Psoas muscle (tissue), 8 donors: ENCODE measurements around the gene LACTBL1. TPM values are rescaled to one million over a fixed set of nuclear protein-coding genes. Genes with fewer than 3 reads are reported as not detected.

ENCODE experiments used
- ATAC-seq, 4 donors: fragments of 200-7000 bp; cut with Tn5 transposase; one replicate each; pipeline ENCODE4 v1.9.1; 2020; ENCODE audit warnings: moderate library complexity in 3 of 4, mild to moderate bottlenecking in 2 of 4
- DNase-seq, 2 donors: peaks; one replicate each; pipeline ENCODE4 v3.0.0-alpha.2; 2020
- H3K27ac ChIP-seq: fragments of 200-600 bp; one replicate; pipeline ENCODE4 v1.8.0; 2022
- H3K27me3 ChIP-seq, 3 donors: fragments of 200-600 bp in 1 of 3; one replicate each; pipeline versions ENCODE4 v1.6.1 to v1.8.0; 2013 to 2022; ENCODE audit warnings: low read length in 2 of 3, mild to moderate bottlenecking in 2 of 3, moderate library complexity in 1 of 3; ENCODE audit not compliant: insufficient read depth in 3 of 3
- H3K36me3 ChIP-seq, 2 donors: fragments of 200-600 bp in 1 of 2; one replicate each; pipeline versions ENCODE4 v1.6.1 to v1.8.0; 2013 to 2022; ENCODE audit warnings: low read depth in 1 of 2, mild to moderate bottlenecking in 1 of 2, moderate library complexity in 1 of 2; ENCODE audit not compliant: insufficient read depth in 1 of 2
- H3K4me1 ChIP-seq: fragments of 200-600 bp; one replicate; pipeline ENCODE4 v1.8.0; 2022
- H3K4me3 ChIP-seq: fragments of 200-600 bp; one replicate; pipeline ENCODE4 v1.8.0; 2022; ENCODE audit warnings: mild to moderate bottlenecking
- H3K9me3 ChIP-seq: fragments of 200-600 bp; one replicate; pipeline ENCODE4 v1.8.0; 2022
- WGBS, 3 donors: extraction: QIAGEN DNeasy Blood & Tissue Kit; methylation state at CpG; one replicate each; pipeline versions ENCODE4 v1.1.6 to v1.1.7; 2013; 5-methylcytosine and 5-hydroxymethylcytosine counted together
- intact Hi-C, 2 donors: fragments of 100-400 bp; cut with DNase I; formaldehyde crosslinking; loops; one replicate each; pipeline versions ENCODE4 v1.11.0 to v1.14.2; 2022
- long read RNA-seq, 2 donors: library from polyadenylated mRNA; unstranded; transcript quantifications; one replicate each; pipeline ENCODE4 v2.0.0, GENCODE V29; 2021
- polyA plus RNA-seq, 3 donors: library from polyadenylated mRNA; stranded (reverse); fragments of 200-250 nt; gene quantifications; one replicate each; pipeline ENCODE4 v1.2.3, GENCODE V29; 2013
- total RNA-seq, 4 donors: library from RNA; stranded (reverse); fragmentation: NEBNext Ultra II Directional in 2 of 4; extraction: Animal tissue kit (Norgen Biotek cat#: 25700) in 2 of 4; gene quantifications; one replicate each; pipeline versions ENCODE4 v1.2.1 to v1.2.4, GENCODE V29; 2021 to 2023
- TF ChIP-seq, protein P1 (sequence below): fragments of 200-600 bp; IDR thresholded peaks from one replicate; pipeline ENCODE4 v1.8.0; 2022; ENCODE audit warnings: antibody characterized with exemption
- donor health status: healthy with polysubstance abuse.
- donor health status: DM: no; HTN: no; CAD: no; lungs with moderate emphysema.
- donor health status: Bipolar disorder and iron deficiency.
- donor health status: healthy.
- donor health status: DM: yes; HTN: yes; CAD: no.
- donor health status: DM: no; HTN: no; CAD: no.
- donor health status: DM: no; HTN: no; CAD: no.
- donor health status: DM: yes; HTN: yes; CAD: no.

The LACTBL1 gene, protein sequence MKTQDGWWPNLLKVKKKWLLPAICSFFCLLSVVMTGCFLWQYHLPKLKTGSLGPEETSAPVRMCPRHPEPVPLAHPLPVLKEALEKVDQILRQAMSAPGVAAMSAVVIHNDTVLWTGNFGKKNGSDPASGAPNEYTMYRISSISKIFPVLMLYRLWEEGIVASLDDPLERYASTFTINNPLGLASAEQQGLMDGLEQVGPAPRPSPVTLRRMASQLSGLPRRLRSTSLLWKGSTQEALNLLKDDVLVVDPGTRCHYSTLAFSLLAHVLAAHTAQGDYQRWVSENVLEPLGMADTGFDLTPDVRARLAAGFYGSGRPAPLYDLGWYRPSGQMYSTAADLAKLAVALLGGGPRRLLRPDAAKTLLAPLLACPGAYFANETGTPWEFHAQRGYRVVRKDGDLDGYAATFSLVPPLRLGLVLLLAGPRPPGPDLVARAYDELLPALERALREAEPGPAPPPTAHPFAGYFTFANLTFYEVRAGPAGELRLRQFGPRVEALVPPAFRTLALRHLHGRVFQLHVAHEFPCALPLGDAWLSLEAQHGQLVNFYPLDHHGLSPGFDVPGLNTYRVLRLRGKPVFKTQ
- total RNA-seq, result not detected
- not detected for polyA plus RNA-seq
- long read RNA-seq, donor 1, result 0 reads
- long read RNA-seq, donor 2, result 0 reads

DNA sequence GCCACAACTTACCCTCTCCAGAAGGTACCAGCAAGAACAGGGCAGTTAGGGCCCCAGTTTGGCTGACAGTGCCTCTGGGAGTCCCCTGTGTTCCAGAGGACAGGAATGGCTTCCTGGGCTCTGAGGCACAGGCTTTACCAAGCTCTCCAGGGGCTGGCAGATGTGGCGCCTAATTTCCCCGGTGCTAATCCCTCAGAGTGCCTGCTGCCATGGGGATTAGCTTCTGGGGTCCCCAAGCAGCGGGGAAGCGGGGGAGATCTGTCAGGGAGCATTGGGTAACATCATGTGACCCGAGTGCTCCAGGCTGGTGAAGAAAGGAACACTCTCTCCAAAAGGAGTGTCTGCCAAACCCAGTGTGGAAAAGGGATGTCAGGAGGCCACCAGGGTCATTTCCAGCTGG lies at the start of gene LACTBL1:
TSS of gene LACTBL1 (minus strand) at position 107 of the 400 bp plus-strand sequence. CDS start 550 bp downstream, outside the sequence.
- Histone ChIP-seq H3K9me3 (no peaks in the 10 kb centered on the region), H3K27ac (no peak within 1 kb of the TSS), H3K4me3 (no peak within 1 kb of the TSS), H3K4me1 (no peaks in the 10 kb centered on the region), H3K36me3 (no peaks in the 10 kb centered on the region), H3K27me3 (peaks cover 0 to 66% (median 6%) of the 10 kb centered on the region in 3 donors)
- 18 to 40% (median 24%) methylated on average over 5 of the region's 5 CpGs for WGBS, 3 donors
- TF ChIP-seq, protein P1, sequence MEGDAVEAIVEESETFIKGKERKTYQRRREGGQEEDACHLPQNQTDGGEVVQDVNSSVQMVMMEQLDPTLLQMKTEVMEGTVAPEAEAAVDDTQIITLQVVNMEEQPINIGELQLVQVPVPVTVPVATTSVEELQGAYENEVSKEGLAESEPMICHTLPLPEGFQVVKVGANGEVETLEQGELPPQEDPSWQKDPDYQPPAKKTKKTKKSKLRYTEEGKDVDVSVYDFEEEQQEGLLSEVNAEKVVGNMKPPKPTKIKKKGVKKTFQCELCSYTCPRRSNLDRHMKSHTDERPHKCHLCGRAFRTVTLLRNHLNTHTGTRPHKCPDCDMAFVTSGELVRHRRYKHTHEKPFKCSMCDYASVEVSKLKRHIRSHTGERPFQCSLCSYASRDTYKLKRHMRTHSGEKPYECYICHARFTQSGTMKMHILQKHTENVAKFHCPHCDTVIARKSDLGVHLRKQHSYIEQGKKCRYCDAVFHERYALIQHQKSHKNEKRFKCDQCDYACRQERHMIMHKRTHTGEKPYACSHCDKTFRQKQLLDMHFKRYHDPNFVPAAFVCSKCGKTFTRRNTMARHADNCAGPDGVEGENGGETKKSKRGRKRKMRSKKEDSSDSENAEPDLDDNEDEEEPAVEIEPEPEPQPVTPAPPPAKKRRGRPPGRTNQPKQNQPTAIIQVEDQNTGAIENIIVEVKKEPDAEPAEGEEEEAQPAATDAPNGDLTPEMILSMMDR, result no peak
- ATAC-seq (no peak), DNase-seq (no peak)
- intact Hi-C loops, result loop anchor here in 1 of 2 donors (10.0 kb wide), 2 partner anchors 122 to 302 kb away; no protein-coding TSS in a partner anchor

DNA sequence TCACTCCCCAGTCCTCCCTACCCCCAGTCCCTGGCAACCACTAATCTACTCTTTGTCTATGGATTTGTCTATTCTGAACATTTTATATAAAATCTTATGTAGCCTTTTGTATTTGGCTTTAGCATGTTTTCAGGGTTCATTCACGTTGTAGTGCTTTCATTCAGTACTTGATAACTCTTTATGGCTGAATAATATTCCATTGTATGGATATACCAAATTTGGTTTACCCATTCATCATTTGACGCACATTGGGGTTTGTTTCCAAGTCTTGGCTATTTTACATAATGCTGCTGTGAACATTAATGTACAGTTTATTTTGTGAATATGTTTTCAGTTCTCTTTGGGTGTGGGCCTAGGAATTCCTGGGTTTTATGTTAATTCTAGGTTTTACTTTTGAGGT lies 49.2 kb upstream of the LACTBL1 start:
- TF ChIP-seq, protein P1, result no peak
- no peak for ATAC-seq
- Histone ChIP-seq H3K36me3 (no peaks in the 10 kb centered on the region), H3K4me1 (peaks cover 13% of the 10 kb centered on the region), H3K9me3 (no peaks in the 10 kb centered on the region), H3K4me3 (no peak overlapping the region), H3K27me3 (no peaks in the 10 kb centered on the region), H3K27ac (no peak overlapping the region)
- no peak for DNase-seq
- WGBS, 3 donors, result 93 to 94% (median 93%) methylated on average over 2 of the region's 2 CpGs
- intact Hi-C loops, result no loop called here

DNA sequence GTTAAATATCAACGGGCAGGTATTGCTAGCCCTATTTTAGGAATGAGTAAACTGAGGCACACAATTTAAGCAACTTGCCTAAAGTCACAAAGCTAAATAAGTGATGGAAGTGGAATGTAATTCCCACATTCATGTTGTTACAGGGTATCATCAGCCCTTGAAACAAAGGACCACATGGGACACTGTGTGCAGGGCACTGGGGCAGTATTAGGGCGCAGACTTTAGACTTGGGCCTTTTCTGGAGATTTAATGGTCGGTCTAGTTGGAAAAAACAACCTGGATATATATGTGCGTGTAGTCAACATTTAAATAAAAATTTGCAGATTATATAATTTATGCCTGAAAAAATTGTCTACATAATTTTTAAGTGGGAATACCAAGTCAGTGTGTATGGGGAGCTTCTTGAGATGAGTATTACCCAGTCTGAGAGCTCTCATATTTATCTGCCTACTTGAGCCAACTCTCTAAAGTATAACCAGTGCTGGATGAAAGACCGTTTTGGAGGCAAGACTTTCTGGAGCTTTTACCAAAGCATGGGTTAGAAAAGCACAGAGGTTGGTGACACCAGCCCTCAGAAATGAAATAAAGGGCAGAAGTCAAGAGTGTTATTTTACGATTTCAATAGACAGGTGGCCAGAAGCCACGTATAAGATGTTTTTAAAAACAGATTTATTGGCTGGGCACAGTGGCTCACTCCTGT lies 48.2 kb upstream of the LACTBL1 start:
- H3K9me3 ChIP-seq, result no peaks in the 10 kb centered on the region
- no peaks in the 10 kb centered on the region for H3K27me3 ChIP-seq
- ATAC-seq (no peak), DNase-seq (no peak)
- WGBS, 3 donors, result 33 to 40% (median 39%) methylated on average over 7 of the region's 7 CpGs
- H3K4me1 ChIP-seq, result peaks cover 13% of the 10 kb centered on the region
- TF ChIP-seq, protein P1, result no peak
- H3K36me3 ChIP-seq, result no peaks in the 10 kb centered on the region
- intact Hi-C loops, result no loop called here
- H3K27ac ChIP-seq, result no peak overlapping the region
- H3K4me3 ChIP-seq, result peak overlapping the region; percentile 78

DNA sequence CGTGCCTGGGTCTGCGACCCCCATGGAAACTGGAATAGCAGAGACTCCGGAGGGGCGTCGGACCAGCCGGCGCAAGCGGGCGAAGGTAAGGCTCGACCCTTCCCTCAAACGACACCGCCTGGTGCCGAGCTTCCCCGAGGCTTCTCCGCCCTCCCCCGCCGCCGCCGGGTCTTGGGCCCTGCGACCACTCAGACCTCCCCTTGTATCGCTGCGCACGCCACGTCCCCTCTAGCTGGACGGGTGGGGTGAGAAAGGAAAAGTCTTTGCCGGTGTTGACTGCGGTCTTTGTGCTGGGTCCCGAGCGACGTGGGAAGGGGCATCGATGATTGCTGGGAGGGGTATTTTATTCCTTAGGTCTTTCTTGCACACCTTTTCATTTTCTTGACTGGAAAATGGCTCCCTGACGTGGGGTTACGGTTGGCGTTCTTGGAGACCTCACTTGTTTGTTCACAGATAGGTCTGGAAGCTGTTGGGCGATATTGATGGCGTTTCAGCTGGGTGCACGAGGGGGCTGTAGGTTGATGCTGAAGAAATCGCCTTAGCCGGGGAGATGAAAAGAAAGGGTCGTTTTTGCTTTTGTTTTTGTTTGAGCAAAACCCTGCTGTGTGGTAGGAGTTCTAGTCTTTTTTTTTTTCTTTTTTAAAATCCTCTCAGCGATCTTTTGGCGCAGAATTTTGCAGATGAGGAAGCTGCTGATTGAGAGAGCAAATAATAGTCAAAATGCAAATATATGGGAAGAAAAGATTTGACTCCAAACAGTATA lies 47.4 kb upstream of the LACTBL1 start:
- DNase-seq (peak; percentile 25 to 62), ATAC-seq (peak; percentile 5 to 21 (median 12))
- Histone ChIP-seq H3K27me3 (no peaks in the 10 kb centered on the region), H3K4me3 (peak overlapping the region; percentile 78), H3K4me1 (peaks cover 13% of the 10 kb centered on the region), H3K36me3 (no peaks in the 10 kb centered on the region), H3K9me3 (no peaks in the 10 kb centered on the region), H3K27ac (peak overlapping the region; percentile 90)
- 0 to 1% (median 0%) methylated on average over 35 to 42 of the region's 42 CpGs for WGBS, 3 donors
- intact Hi-C loops, result no loop called here
- TF ChIP-seq, protein P1, result no peak
